MM.1S (cell line): ENCODE measurements around the gene GSN.

Experiments
- DNase-seq: peaks from one replicate; pipeline ENCODE4 v3.0.0-alpha.2; 2015
- H2AFZ ChIP-seq: fragments of 300-600 bp; sonication (generic); 2 replicates; pipeline ENCODE4 v1.6.0; 2016; ENCODE audit warnings: antibody characterized with exemption, low read length
- H3F3A ChIP-seq: fragments of 300-600 bp; sonication (generic); 2 replicates; pipeline ENCODE4 v1.6.1; 2016; ENCODE audit warnings: mild to moderate bottlenecking, antibody characterized with exemption, low read length, moderate library complexity, mixed read lengths; ENCODE audit not compliant: insufficient read depth
- H3K27ac ChIP-seq: fragments of 300-600 bp; sonication (generic); 2 replicates; pipeline ENCODE4 v1.5.1; 2016; ENCODE audit warnings: mild to moderate bottlenecking, low read length
- H3K27me3 ChIP-seq: fragments of 300-600 bp; sonication (generic); replicated peaks from 2 replicates; pipeline ENCODE4 v1.6.0; 2016; ENCODE audit warnings: low read length; ENCODE audit not compliant: insufficient read depth
- H3K36me3 ChIP-seq: fragments of 300-600 bp; sonication (generic); replicated peaks from 2 replicates; pipeline ENCODE4 v1.6.1; 2016; ENCODE audit warnings: mild to moderate bottlenecking, low read length, mixed read lengths; ENCODE audit not compliant: insufficient read depth
- H3K4me1 ChIP-seq: fragments of 300-600 bp; sonication (generic); 2 replicates; pipeline ENCODE4 v1.6.1; 2016; ENCODE audit warnings: low read length, mixed read lengths
- H3K4me2 ChIP-seq: fragments of 300-600 bp; sonication (generic); 2 replicates; pipeline ENCODE4 v1.6.0; 2016; ENCODE audit warnings: low read depth, low read length
- H3K4me3 ChIP-seq: fragments of 300-600 bp; sonication (generic); 2 replicates; pipeline ENCODE4 v1.5.1; 2016; ENCODE audit warnings: low read length, mixed read lengths
- H3K79me2 ChIP-seq: fragments of 300-600 bp; sonication (generic); 2 replicates; pipeline ENCODE4 v1.6.1; 2016; ENCODE audit warnings: mixed run types, low read length, mixed read lengths
- H3K9ac ChIP-seq: fragments of 300-600 bp; sonication (generic); 2 replicates; pipeline ENCODE4 v1.6.1; 2016; ENCODE audit warnings: low read length, mixed read lengths
- H3K9me2 ChIP-seq: fragments of 300-600 bp; sonication (generic); replicated peaks from 2 replicates; pipeline ENCODE4 v1.6.1; 2016; ENCODE audit warnings: mild to moderate bottlenecking, low read length, mixed read lengths; ENCODE audit not compliant: insufficient read depth
- H3K9me3 ChIP-seq: fragments of 300-600 bp; sonication (generic); replicated peaks from 2 replicates; pipeline ENCODE4 v1.6.1; 2016; ENCODE audit warnings: mild to moderate bottlenecking, low read length, mixed read lengths; ENCODE audit not compliant: insufficient read depth
- H4K20me1 ChIP-seq: fragments of 300-600 bp; sonication (generic); 2 replicates; pipeline ENCODE4 v1.6.1; 2016; ENCODE audit warnings: mild to moderate bottlenecking, low read length, moderate library complexity, mixed read lengths; ENCODE audit not compliant: insufficient read depth
- CTCF ChIP-seq: fragments of 300-600 bp; sonication (generic); IDR thresholded peaks from 2 replicates; pipeline ENCODE4 v1.5.1; 2016; ENCODE audit warnings: antibody characterized with exemption, low read length, mixed read lengths
- EZH2 ChIP-seq: fragments of 300-600 bp; sonication (generic); optimal IDR thresholded peaks from 2 replicates; pipeline ENCODE3; 2017; ENCODE audit warnings: low read depth, mild to moderate bottlenecking, antibody characterized with exemption, low read length, mixed read lengths
- EZH2phosphoT487 ChIP-seq: fragments of 300-600 bp; sonication (generic); IDR thresholded peaks from 2 replicates; pipeline ENCODE4 v1.6.1; 2018; ENCODE audit warnings: antibody characterized with exemption, low read length

GSN gene

GRCh38 chr9:121283856-121284732 is 16.1 kb downstream of the GSN start:
- H4K20me1 ChIP-seq = no peaks in the 10 kb centered on the region
- no peaks in the 10 kb centered on the region for H3K27me3 ChIP-seq
- H3K36me3 ChIP-seq = no peaks in the 10 kb centered on the region
- no peak overlapping the region for H3K4me2 ChIP-seq
- H3K9me2 ChIP-seq = no peaks in the 10 kb centered on the region
- no peak overlapping the region for H3K9ac ChIP-seq
- H3K4me3 ChIP-seq = no peak overlapping the region
- no peak overlapping the region for H2AFZ ChIP-seq
- H3K27ac ChIP-seq = no peak overlapping the region
- H3F3A ChIP-seq = no peaks in the 10 kb centered on the region
- no peaks in the 10 kb centered on the region for H3K9me3 ChIP-seq
- H3K79me2 ChIP-seq = no peaks in the 10 kb centered on the region
- 0 out of 2 replicates have a peak, but pooled peaks cover 5% of the 10 kb centered on the region for H3K4me1 ChIP-seq
- TF ChIP-seq CTCF = no peak
- no peak for TF ChIP-seq EZH2
- TF ChIP-seq EZH2phosphoT487 = no peak
- DNase-seq = no peak

GRCh38 chr9:121284733-121285451 is 16.9 kb downstream of the GSN start:
- DNase-seq = no peak
- H3K9ac ChIP-seq = no peak overlapping the region
- H4K20me1 ChIP-seq = no peaks in the 10 kb centered on the region
- no peak for TF ChIP-seq CTCF
- TF ChIP-seq EZH2phosphoT487 = no peak
- no peak for TF ChIP-seq EZH2
- no peak overlapping the region for H3K4me2 ChIP-seq
- H3K4me1 ChIP-seq = 0 out of 2 replicates have a peak, but pooled peaks cover 5% of the 10 kb centered on the region
- H3F3A ChIP-seq = no peaks in the 10 kb centered on the region
- H3K27me3 ChIP-seq = no peaks in the 10 kb centered on the region
- H3K36me3 ChIP-seq = no peaks in the 10 kb centered on the region
- no peak overlapping the region for H2AFZ ChIP-seq
- H3K4me3 ChIP-seq = no peak overlapping the region
- no peaks in the 10 kb centered on the region for H3K9me2 ChIP-seq
- no peaks in the 10 kb centered on the region for H3K9me3 ChIP-seq
- H3K27ac ChIP-seq = no peak overlapping the region
- H3K79me2 ChIP-seq = no peaks in the 10 kb centered on the region

GRCh38 chr9:121285835-121286687 is 18.1 kb downstream of the GSN start:
- TF ChIP-seq EZH2 = no peak
- no peak for TF ChIP-seq CTCF
- no peak for TF ChIP-seq EZH2phosphoT487
- Histone ChIP-seq H2AFZ (no peak overlapping the region), H3K36me3 (no peaks in the 10 kb centered on the region), H3K27me3 (no peaks in the 10 kb centered on the region), H3K9ac (no peak overlapping the region), H3K4me3 (no peak overlapping the region), H3K4me2 (no peak overlapping the region), H3K4me1 (0 out of 2 replicates have a peak, but pooled peaks cover 5% of the 10 kb centered on the region), H3K9me3 (no peaks in the 10 kb centered on the region), H3K27ac (no peak overlapping the region), H3K9me2 (no peaks in the 10 kb centered on the region), H3K79me2 (no peaks in the 10 kb centered on the region), H3F3A (no peaks in the 10 kb centered on the region), H4K20me1 (no peaks in the 10 kb centered on the region)
- DNase-seq = no peak
